Measurements from ENCODE around the gene C5orf22.

DNA sequence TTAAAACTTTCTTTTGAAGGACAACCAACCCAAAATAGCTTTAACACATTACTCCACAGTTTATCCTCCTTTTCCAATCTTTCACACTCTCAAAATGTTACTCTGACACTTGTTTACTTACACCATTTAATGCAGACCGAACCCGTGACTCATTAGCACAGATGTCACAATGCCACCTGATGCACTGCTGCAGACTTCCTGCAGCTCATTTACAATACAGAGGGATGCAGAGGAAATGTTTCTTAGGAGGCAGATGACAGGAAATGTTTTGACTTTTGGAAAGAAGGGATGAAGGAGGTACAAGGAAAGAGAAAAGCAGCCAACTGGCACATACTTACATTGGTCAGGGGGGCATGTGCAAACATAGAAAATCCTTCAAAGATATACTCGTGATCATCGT is 39.2 kb upstream of the C5orf22 start:
- TF ChIP-seq EZH2 (IDR thresholded peaks at IDR 0.05) (no peak), POLR2AphosphoS5 (IDR thresholded peaks at IDR 0.05; ENCODE audit: borderline replicate concordance, low read depth, low read length) (no peak)

Data from SK-N-MC (cell line).